Measurements from ENCODE around the gene BMP8A. TPM values are rescaled to one million over a fixed set of nuclear protein-coding genes. Genes with fewer than 3 reads are reported as not detected.

The BMP8A gene
- total and polyA plus RNA-seq, 9 of the 15 experiments (the other 6 are each of a cell fraction or from before 2014, with no cell fraction given) = 0.05 to 0.31 TPM; not detected in 7

DNA sequence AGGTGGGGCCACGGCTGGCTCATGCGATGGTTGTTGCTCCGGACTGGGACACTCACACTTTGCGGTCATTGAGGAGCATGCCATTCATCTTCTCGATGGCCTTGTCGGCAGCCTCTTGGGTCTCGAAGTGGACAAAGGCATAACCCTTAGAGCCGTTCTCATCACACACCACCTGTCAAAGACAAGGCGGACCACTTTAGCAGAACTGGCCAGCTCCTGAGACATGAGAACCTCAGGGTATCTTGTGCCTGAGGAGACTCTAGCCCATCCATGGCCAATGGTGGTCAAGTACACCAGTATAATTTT lies 79.7 kb downstream of the BMP8A start:
- H3K9me1 ChIP-seq (ENCODE audit: control insufficient read depth, insufficient read depth, low read length) = peaks cover 16% of the 10 kb centered on the region
- H3K9ac ChIP-seq (ENCODE audit: insufficient read depth in 1 of 2, low read depth in 2 of 2, low read length in 2 of 2) = peak overlapping the region in 1 of 2 experiments; percentile 46; a peak in 1 of 4 replicates
- H3K4me1 ChIP-seq (replicated peaks in 1 of 2; ENCODE audit: control insufficient read depth in 2 of 2, insufficient read depth in 2 of 2, low read length in 2 of 2) = peaks cover 14 to 24% of the 10 kb centered on the region in 2 experiments; a peak in 4 of 5 replicates
- ATAC-seq (no peak), FAIRE-seq (no peak), DNase-seq (ENCODE audit: extremely low read depth in 1 of 4, low spot score in 3 of 4) (no peak)
- POLR2A ChIA-PET = interaction anchor here (2.7 kb wide), 1 partner anchor 15 kb away, joined by 15 read pairs; no protein-coding TSS in a partner anchor
- H3K36me3 ChIP-seq (ENCODE audit: control insufficient read depth, insufficient read depth, low read length) = peaks cover 94% of the 10 kb centered on the region
- in situ Hi-C loops (cut with MboI) = no loop called here
- TF ChIP-seq ZNF224 (CRISPR knock-in tag; IDR thresholded peaks at IDR 0.05) (no peak), POLR2G (IDR thresholded peaks at IDR 0.05; ENCODE audit: low read depth, low read length) (peak; percentile 0; the same call in 1 of the 2 replicates), POLR2A (conservative IDR thresholded peaks at IDR 0.05) (peak; percentile 37; the same call in 1 of the 2 replicates)
- peaks cover 87% of the 10 kb centered on the region for H3K79me2 ChIP-seq (ENCODE audit: control insufficient read depth, insufficient read depth, low read length)
- CTCF ChIA-PET (ENCODE audit: low intra/inter-chr PET ratio) = no interaction called here
- BruUV-seq (replicated peaks) = no TSS peak
- no peak overlapping the region for H2AFZ ChIP-seq (ENCODE audit: low read depth, low read length)
- no peak overlapping the region for H3K27ac ChIP-seq (ENCODE audit: extremely low read depth, low read depth, low read length)
- H4K20me1 ChIP-seq (replicated peaks; ENCODE audit: control insufficient read depth, insufficient read depth, low read length) = peaks cover 50% of the 10 kb centered on the region
- no peaks in the 10 kb centered on the region for H3K27me3 ChIP-seq (ENCODE audit: control insufficient read depth in 2 of 2, insufficient read depth in 2 of 2, low read length in 2 of 2)
- H3K4me3 ChIP-seq = no peak overlapping the region
- WGBS (ENCODE audit: insufficient coverage, low coverage, missing lambda C conversion rate) = 99% methylated on average over 9 of the region's 9 CpGs
- no peaks in the 10 kb centered on the region for H3K9me3 ChIP-seq (replicated peaks; ENCODE audit: control insufficient read depth, insufficient read depth, low read depth, low read length)
- intact Hi-C loops (cut with micrococcal nuclease) = no loop called here
- H3K4me2 ChIP-seq (ENCODE audit: insufficient read depth, low read length) = no peak overlapping the region

DNA sequence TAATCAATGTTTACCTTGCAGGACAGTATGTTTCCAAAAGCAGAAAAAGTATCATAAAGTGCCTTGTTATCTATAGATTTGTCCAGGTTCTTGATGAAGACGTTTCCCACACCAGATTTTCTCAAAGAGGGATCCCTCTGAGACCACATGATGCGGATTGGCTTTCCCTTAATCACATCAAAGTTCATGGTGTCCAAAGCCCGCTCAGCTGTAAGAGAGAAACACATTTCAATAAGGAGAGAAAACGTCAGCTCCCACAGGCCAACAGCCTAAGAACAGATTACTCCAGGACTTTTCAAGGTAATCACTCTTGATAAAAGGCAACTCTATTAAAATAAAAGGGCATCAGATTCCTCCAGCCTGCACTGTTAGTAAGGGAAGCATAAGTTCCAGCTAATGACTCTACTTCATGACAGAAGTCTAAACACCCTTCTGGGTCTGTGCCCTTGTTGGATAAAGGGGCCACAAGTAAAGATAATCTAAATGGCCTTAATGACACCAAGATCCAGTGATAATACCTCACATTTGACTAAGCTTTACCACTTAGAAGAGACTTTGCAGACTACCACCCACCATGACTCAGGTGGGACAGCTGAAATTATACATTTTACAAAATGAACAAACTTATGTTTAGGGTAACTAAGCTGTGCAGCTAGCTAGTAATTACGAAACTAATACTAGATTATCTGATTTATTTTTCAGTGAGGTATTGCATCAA lies 81.1 kb downstream of the BMP8A start:
- Histone ChIP-seq H3K4me2 (ENCODE audit: insufficient read depth, low read length) (peak overlapping the region; percentile 17; the same call in 1 of the 2 replicates), H3K9me3 (replicated peaks; ENCODE audit: control insufficient read depth, insufficient read depth, low read depth, low read length) (no peaks in the 10 kb centered on the region), H3K79me2 (ENCODE audit: control insufficient read depth, insufficient read depth, low read length) (peaks cover 82% of the 10 kb centered on the region), H3K4me3 (peak overlapping the region; percentile 91; the same call in 1 of the 2 replicates), H3K9ac (ENCODE audit: insufficient read depth in 1 of 2, low read depth in 2 of 2, low read length in 2 of 2) (peak overlapping the region in 1 of 2 experiments; percentile 1; a peak in 1 of 4 replicates), H4K20me1 (replicated peaks; ENCODE audit: control insufficient read depth, insufficient read depth, low read length) (peaks cover 50% of the 10 kb centered on the region), H3K27me3 (ENCODE audit: control insufficient read depth in 2 of 2, insufficient read depth in 2 of 2, low read length in 2 of 2) (no peaks in the 10 kb centered on the region), H3K9me1 (ENCODE audit: control insufficient read depth, insufficient read depth, low read length) (peaks cover 16% of the 10 kb centered on the region), H3K4me1 (replicated peaks in 1 of 2; ENCODE audit: control insufficient read depth in 2 of 2, insufficient read depth in 2 of 2, low read length in 2 of 2) (peaks cover 22 to 24% of the 10 kb centered on the region in 2 experiments; a peak in 4 of 5 replicates), H3K36me3 (ENCODE audit: control insufficient read depth, insufficient read depth, low read length) (peaks cover 80% of the 10 kb centered on the region), H2AFZ (ENCODE audit: low read depth, low read length) (no peak overlapping the region), H3K27ac (ENCODE audit: extremely low read depth, low read depth, low read length) (no peak overlapping the region)
- DNase-seq (ENCODE audit: extremely low read depth in 1 of 4, low spot score in 3 of 4) (no peak), FAIRE-seq (no peak), ATAC-seq (no peak)
- CTCF ChIA-PET (ENCODE audit: low intra/inter-chr PET ratio) = no interaction called here
- TF ChIP-seq, protein P1, sequence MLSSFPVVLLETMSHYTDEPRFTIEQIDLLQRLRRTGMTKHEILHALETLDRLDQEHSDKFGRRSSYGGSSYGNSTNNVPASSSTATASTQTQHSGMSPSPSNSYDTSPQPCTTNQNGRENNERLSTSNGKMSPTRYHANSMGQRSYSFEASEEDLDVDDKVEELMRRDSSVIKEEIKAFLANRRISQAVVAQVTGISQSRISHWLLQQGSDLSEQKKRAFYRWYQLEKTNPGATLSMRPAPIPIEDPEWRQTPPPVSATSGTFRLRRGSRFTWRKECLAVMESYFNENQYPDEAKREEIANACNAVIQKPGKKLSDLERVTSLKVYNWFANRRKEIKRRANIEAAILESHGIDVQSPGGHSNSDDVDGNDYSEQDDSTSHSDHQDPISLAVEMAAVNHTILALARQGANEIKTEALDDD (IDR thresholded peaks at IDR 0.05) = peak; percentile 53; the same call in 1 of the 2 replicates
- TF ChIP-seq, protein P2, sequence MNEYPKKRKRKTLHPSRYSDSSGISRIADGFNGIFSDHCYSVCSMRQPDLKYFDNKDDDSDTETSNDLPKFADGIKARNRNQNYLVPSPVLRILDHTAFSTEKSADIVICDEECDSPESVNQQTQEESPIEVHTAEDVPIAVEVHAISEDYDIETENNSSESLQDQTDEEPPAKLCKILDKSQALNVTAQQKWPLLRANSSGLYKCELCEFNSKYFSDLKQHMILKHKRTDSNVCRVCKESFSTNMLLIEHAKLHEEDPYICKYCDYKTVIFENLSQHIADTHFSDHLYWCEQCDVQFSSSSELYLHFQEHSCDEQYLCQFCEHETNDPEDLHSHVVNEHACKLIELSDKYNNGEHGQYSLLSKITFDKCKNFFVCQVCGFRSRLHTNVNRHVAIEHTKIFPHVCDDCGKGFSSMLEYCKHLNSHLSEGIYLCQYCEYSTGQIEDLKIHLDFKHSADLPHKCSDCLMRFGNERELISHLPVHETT (CRISPR knock-in tag; conservative IDR thresholded peaks at IDR 0.05 in 1 of 2, IDR thresholded peaks at IDR 0.05 in 1 of 2) = no peak
- TF ChIP-seq, protein P3, sequence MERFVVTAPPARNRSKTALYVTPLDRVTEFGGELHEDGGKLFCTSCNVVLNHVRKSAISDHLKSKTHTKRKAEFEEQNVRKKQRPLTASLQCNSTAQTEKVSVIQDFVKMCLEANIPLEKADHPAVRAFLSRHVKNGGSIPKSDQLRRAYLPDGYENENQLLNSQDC (CRISPR knock-in tag; IDR thresholded peaks at IDR 0.05) = no peak
- no peak for TF ChIP-seq SRSF9 (IDR thresholded peaks at IDR 0.05; ENCODE audit: borderline replicate concordance, low read depth, low read length)
- BruUV-seq (replicated peaks) = no TSS peak
- intact Hi-C loops (cut with micrococcal nuclease) = no loop called here
- POLR2A ChIA-PET = interaction anchor here (0.5 to 5.4 kb wide), 9 partner anchors 10 to 668 kb away, joined by 3 to 82 read pairs (median 3); no protein-coding TSS in a partner anchor
- in situ Hi-C loops (cut with MboI) = no loop called here
- 67% methylated on average over 5 of the region's 5 CpGs for WGBS (ENCODE audit: insufficient coverage, low coverage, missing lambda C conversion rate)

All from K562 (cell line).